Spleen (tissue), 11 donors: ENCODE measurements around the gene TMEM174. TPM values are rescaled to one million over a fixed set of nuclear protein-coding genes. Genes with fewer than 3 reads are reported as not detected.

Experiments used
- DNase-seq: peaks from one replicate; pipeline ENCODE4 v3.0.0-alpha.2; 2020
- H3K27ac ChIP-seq, 8 donors: fragments of 200-600 bp; sonication (generic) in 7 of 8; 1 replicate in 4 of 8; 2 replicates in 4 of 8; pipeline versions ENCODE4 v1.5.0 to v1.8.0; 2016 to 2021; ENCODE audit warnings: inconsistent platforms in 4 of 8, mild to moderate bottlenecking in 4 of 8, moderate library complexity in 1 of 8
- H3K27me3 ChIP-seq, 7 donors: fragments of 200-600 bp; sonication (generic) in 6 of 7; replicated peaks in 1 of 7; 1 replicate in 4 of 7; 2 replicates in 3 of 7; pipeline versions ENCODE4 v1.5.0 to v1.8.0; 2016 to 2021; ENCODE audit warnings: inconsistent platforms in 3 of 7, mild to moderate bottlenecking in 1 of 7
- H3K36me3 ChIP-seq, 6 donors: fragments of 200-600 bp; sonication (generic) in 5 of 6; 1 replicate in 4 of 6; 2 replicates in 2 of 6; pipeline versions ENCODE4 v1.5.0 to v1.8.0; 2016 to 2021; ENCODE audit warnings: inconsistent platforms in 2 of 6
- H3K4me1 ChIP-seq, 6 donors: fragments of 200-600 bp; sonication (generic) in 5 of 6; 1 replicate in 3 of 6; 2 replicates in 3 of 6; pipeline versions ENCODE4 v1.5.0 to v1.8.0; 2016 to 2021; ENCODE audit warnings: inconsistent platforms in 3 of 6
- H3K4me3 ChIP-seq, 8 donors: fragments of 200-600 bp; sonication (generic) in 7 of 8; 1 replicate in 4 of 8; 2 replicates in 4 of 8; pipeline versions ENCODE4 v1.5.0 to v1.8.0; 2016 to 2021; ENCODE audit warnings: inconsistent platforms in 4 of 8, mild to moderate bottlenecking in 4 of 8, moderate library complexity in 2 of 8
- H3K9me3 ChIP-seq, 8 donors: fragments of 200-600 bp; sonication (generic) in 7 of 8; 1 replicate in 4 of 8; 2 replicates in 4 of 8; pipeline versions ENCODE4 v1.5.0 to v1.8.0; 2016 to 2021; ENCODE audit warnings: inconsistent platforms in 4 of 8
- CTCF ChIP-seq, 11 experiments: fragments of 200-600 bp in 7 of 11; fragments of 450-650 bp in 4 of 11; sonication (generic) in 4 of 11; IDR thresholded peaks in 8 of 11; conservative IDR thresholded peaks in 3 of 11; 1 replicate in 7 of 11; 2 replicates in 4 of 11; pipeline versions ENCODE4 v1.4.0 to v1.8.0; 2016 to 2021; ENCODE audit warnings: antibody characterized with exemption in 11 of 11, inconsistent platforms in 4 of 11, mild to moderate bottlenecking in 1 of 11
- POLR2A ChIP-seq, 3 donors: fragments of 450-650 bp; IDR thresholded peaks; one replicate each; pipeline ENCODE4 v1.5.1; 2017; ENCODE audit warnings: antibody characterized with exemption in 3 of 3, mild to moderate bottlenecking in 1 of 3
- POLR2AphosphoS5 ChIP-seq, 3 donors: sonication (generic); formaldehyde crosslinking; IDR thresholded peaks; one replicate each; pipeline ENCODE4 v1.5.1; 2017; ENCODE audit warnings: antibody characterized with exemption in 3 of 3
- whole genome bisulfite sequencing, 5 donors: extraction: QIAGEN DNeasy Blood & Tissue Kit in 3 of 5; methylation state at CpG; one replicate each; pipeline versions ENCODE4 v1.1.5 to v1.1.7; 2013 to 2018; 5-methylcytosine and 5-hydroxymethylcytosine counted together
- intact Hi-C: fragments of 100-400 bp; cut with DNase I; formaldehyde crosslinking; loops from one replicate; pipeline ENCODE4 v1.15.0; 2023; ENCODE audit warnings: low total_unique reads
- polyA plus RNA-seq, 3 donors: library from polyadenylated mRNA; stranded (reverse); fragments of 200-250 nt; gene quantifications; one replicate each; pipeline ENCODE4 v1.2.1, GENCODE V29; 2013
- total RNA-seq, 7 donors: library from RNA; depleted of rRNA in 3 of 7; stranded (reverse); fragments of >200 nt in 3 of 7; fragmentation: NEBNext Ultra II Directional in 4 of 7; extraction: Animal tissue kit (Norgen Biotek cat#: 25700) in 4 of 7; gene quantifications; one replicate each; pipeline versions ENCODE4 v1.1.0 to v1.2.1, GENCODE V29; 2016 to 2021
- donor health status: healthy with polysubstance abuse.
- donor health status: DM: no; HTN: no; CAD: no; lungs with moderate emphysema.
- donor health status: DM: no; HTN: no; CAD: no.
- donor health status: Bipolar disorder and iron deficiency.
- donor health status: healthy.
- donor health status: DM: no; HTN: no; CAD: no.
- donor health status: DM: yes; HTN: yes; CAD: no.

The TMEM174 gene
- total and polyA plus RNA-seq, 10 donors = not detected

- WGBS, 5 donors = 37 to 55% (median 46%) methylated on average over 3 of the region's 3 CpGs
- Histone ChIP-seq H3K4me1 (no peaks in the 10 kb centered on the region), H3K4me3 (no peak overlapping the region), H3K27ac (no peak overlapping the region), H3K27me3 (peaks cover 0 to 87% (median 15%) of the 10 kb centered on the region in 7 donors), H3K36me3 (no peaks in the 10 kb centered on the region), H3K9me3 (peaks cover 0 to 6% (median 5%) of the 10 kb centered on the region in 8 donors)
- intact Hi-C loops = no loop called here
- TF ChIP-seq POLR2AphosphoS5 (IDR thresholded peaks at IDR 0.05) (no peak), CTCF (IDR thresholded peaks at IDR 0.05 in 8 of 11, conservative IDR thresholded peaks at IDR 0.05 in 3 of 11) (no peak), POLR2A (IDR thresholded peaks at IDR 0.05) (no peak)
- DNase-seq = no peak
Observed at GRCh38 chr5:73179730-73180129, 6.7 kb downstream of the TMEM174 start.

DNA sequence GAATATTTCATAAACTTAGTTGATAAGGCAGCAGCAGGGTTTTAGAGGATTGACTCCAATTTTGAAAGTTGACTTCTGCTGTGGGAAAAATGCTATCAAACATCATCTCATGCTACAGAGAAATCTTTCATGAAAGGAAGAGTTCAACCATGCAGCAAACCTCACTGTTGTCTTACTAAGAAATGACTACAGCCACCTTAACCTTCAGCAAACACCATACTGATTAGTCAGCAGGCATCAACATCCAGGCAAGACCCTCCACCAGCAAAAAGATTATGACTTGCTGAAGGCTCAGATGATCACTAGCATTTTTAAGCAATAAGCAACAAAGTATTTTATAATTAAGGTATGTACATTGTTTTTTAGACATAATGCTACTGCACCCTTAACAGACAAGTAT, 7.6 kb downstream of the TMEM174 start:
- intact Hi-C loops = no loop called here
- TF ChIP-seq CTCF (IDR thresholded peaks at IDR 0.05 in 8 of 11, conservative IDR thresholded peaks at IDR 0.05 in 3 of 11) (no peak), POLR2AphosphoS5 (IDR thresholded peaks at IDR 0.05) (no peak), POLR2A (IDR thresholded peaks at IDR 0.05) (no peak)

DNA sequence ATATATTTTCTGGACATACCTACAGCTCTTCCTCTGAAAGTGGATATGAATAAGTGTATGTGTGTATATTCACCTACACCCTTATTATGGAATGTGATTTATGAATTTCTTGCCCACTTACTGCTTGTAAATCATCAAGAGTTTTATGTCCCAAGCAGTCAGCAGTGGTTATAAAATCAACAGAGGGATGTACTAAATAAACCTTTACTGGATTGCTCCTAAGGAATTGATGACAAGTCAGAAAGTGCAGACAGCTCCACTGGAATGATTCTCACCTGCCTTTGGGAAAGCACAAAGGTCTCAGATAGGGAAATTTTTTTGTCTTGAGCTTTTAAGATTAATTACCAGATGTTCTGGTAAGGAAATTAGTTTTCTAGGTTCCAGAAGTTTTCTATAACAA, 9.3 kb downstream of the TMEM174 start:
- Histone ChIP-seq H3K36me3 (no peaks in the 10 kb centered on the region), H3K9me3 (peaks cover 0 to 13% (median 9%) of the 10 kb centered on the region in 8 donors), H3K4me3 (no peak overlapping the region), H3K4me1 (no peaks in the 10 kb centered on the region), H3K27me3 (peaks cover 0 to 68% (median 15%) of the 10 kb centered on the region in 7 donors), H3K27ac (no peak overlapping the region)
- intact Hi-C loops = no loop called here
- TF ChIP-seq POLR2A (IDR thresholded peaks at IDR 0.05) (no peak), CTCF (IDR thresholded peaks at IDR 0.05 in 8 of 11, conservative IDR thresholded peaks at IDR 0.05 in 3 of 11) (no peak), POLR2AphosphoS5 (IDR thresholded peaks at IDR 0.05) (no peak)
- no peak for DNase-seq

More for the DNA sequence above, 7.6 kb downstream of the TMEM174 start:
- no peak overlapping the region for H3K4me3 ChIP-seq
- peaks cover 0 to 13% (median 9%) of the 10 kb centered on the region in 8 donors for H3K9me3 ChIP-seq
- H3K27me3 ChIP-seq = peaks cover 0 to 80% (median 15%) of the 10 kb centered on the region in 7 donors
- DNase-seq = no peak
- no peaks in the 10 kb centered on the region for H3K36me3 ChIP-seq
- no peaks in the 10 kb centered on the region for H3K4me1 ChIP-seq
- H3K27ac ChIP-seq = no peak overlapping the region

DNA sequence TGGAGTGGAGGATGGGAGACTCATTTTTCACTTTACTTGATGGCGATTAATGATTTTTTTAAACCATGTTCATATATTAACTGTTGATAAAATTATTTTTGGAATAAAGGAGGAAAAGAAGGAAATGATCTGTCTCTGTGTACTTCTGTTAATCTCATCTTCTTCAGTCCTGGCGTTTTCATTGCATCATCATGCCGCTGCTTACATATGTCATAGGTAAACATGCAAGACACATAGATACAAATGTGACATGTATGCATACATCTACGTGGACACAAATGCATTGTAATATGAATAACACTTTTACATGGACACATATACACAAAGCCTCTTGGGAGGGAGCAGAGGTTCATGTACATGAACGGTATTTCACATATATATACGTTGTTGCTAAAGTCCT, 10.0 kb downstream of the TMEM174 start:
- 80 to 83% (median 82%) methylated on average over 6 of the region's 6 CpGs for WGBS, 5 donors
- peaks cover 0 to 13% (median 9%) of the 10 kb centered on the region in 8 donors for H3K9me3 ChIP-seq

More for the DNA sequence above, 10.0 kb downstream of the TMEM174 start:
- Histone ChIP-seq H3K4me1 (no peaks in the 10 kb centered on the region), H3K27me3 (peaks cover 0 to 66% (median 13%) of the 10 kb centered on the region in 7 donors), H3K4me3 (no peak overlapping the region), H3K36me3 (no peaks in the 10 kb centered on the region), H3K27ac (no peak overlapping the region)
- no peak for DNase-seq
- TF ChIP-seq POLR2AphosphoS5 (IDR thresholded peaks at IDR 0.05) = no peak
- TF ChIP-seq POLR2A (IDR thresholded peaks at IDR 0.05) = no peak
- TF ChIP-seq CTCF (IDR thresholded peaks at IDR 0.05 in 8 of 11, conservative IDR thresholded peaks at IDR 0.05 in 3 of 11) = no peak
- intact Hi-C loops = no loop called here
